Stimulated activated CD4-positive, alpha-beta T cell treated with anti-CD3 and anti-CD28 coated beads, Interleukin-15, amount 100 ng/mL, for 48 hours (primary cell): Measurements from ENCODE around the gene ZNRF1.
"Not testable (repeated sequence)": the region's sequence is repeated elsewhere in the genome, so short reads cannot be mapped to it uniquely, and the experiment has no call there.

Source experiments
- DNase-seq, 2 donors: peaks; one replicate each; pipeline ENCODE4 v3.0.0-alpha.2; 2020; ENCODE audit warnings: low read depth in 2 of 2

The ZNRF1 gene

GRCh38 chr16:75026239-75026891 lies 27.5 kb downstream of the ZNRF1 start:
- not testable (repeated sequence) for DNase-seq

- no peak for DNase-seq
These were observed 28.1 kb downstream of the ZNRF1 start for GRCh38 chr16:75026892-75027391.

GRCh38 chr16:75027520-75028300 lies 28.9 kb downstream of the ZNRF1 start:
- DNase-seq = no peak

- no peak for DNase-seq
These were observed 29.8 kb downstream of the ZNRF1 start for GRCh38 chr16:75028544-75029135.

GRCh38 chr16:75029854-75030253 lies 31.0 kb downstream of the ZNRF1 start:
- no peak for DNase-seq

GRCh38 chr16:75032655-75033054 lies 33.8 kb downstream of the ZNRF1 start:
- no peak for DNase-seq

- no peak for DNase-seq
These were observed 36.7 kb downstream of the ZNRF1 start for GRCh38 chr16:75035410-75035968.

- no peak for DNase-seq
These were observed 39.4 kb downstream of the ZNRF1 start for GRCh38 chr16:75038036-75038858.

GRCh38 chr16:75039941-75040340 lies 41.1 kb downstream of the ZNRF1 start:
- DNase-seq = no peak

GRCh38 chr16:75042426-75043174 lies 43.8 kb downstream of the ZNRF1 start:
- no peak for DNase-seq

GRCh38 chr16:75043175-75043895 lies 44.5 kb downstream of the ZNRF1 start:
- no peak for DNase-seq

GRCh38 chr16:75044800-75045361 lies 46.1 kb downstream of the ZNRF1 start:
- no peak for DNase-seq

- DNase-seq = no peak
These were observed 46.6 kb downstream of the ZNRF1 start for GRCh38 chr16:75045424-75045823.

GRCh38 chr16:75048054-75048453 lies 49.2 kb downstream of the ZNRF1 start:
- no peak for DNase-seq

- no peak for DNase-seq
These were observed 49.7 kb downstream of the ZNRF1 start for GRCh38 chr16:75048530-75048929.

- DNase-seq = no peak
These were observed 53.8 kb downstream of the ZNRF1 start for GRCh38 chr16:75052481-75053202.

- no peak for DNase-seq
These were observed 55.1 kb downstream of the ZNRF1 start for GRCh38 chr16:75053791-75054555.

GRCh38 chr16:75054556-75054947 lies 55.7 kb downstream of the ZNRF1 start:
- DNase-seq = no peak
